ENCODE results near the gene TMEM131.

DNA sequence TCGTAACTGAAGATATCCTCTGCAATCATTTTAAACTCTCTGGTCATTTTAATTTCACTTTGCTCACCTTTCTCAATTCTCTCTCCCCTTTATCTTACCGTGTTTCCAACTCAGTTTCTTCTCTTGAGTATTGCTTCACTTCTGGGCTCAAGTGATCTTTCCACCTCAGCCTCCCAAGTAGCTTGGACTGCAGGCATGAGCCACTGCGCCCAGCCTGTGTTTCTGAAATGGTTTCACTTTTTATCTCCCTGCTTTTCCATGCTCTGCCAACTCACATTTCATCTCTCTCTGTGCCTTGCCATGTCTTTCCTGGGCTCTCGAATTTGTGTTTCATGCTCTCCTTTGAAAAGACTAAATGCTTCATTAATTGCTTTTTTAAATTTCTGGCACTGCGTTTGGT is 30.5 kb upstream of the TMEM131 start:
- TF ChIP-seq, protein P1, sequence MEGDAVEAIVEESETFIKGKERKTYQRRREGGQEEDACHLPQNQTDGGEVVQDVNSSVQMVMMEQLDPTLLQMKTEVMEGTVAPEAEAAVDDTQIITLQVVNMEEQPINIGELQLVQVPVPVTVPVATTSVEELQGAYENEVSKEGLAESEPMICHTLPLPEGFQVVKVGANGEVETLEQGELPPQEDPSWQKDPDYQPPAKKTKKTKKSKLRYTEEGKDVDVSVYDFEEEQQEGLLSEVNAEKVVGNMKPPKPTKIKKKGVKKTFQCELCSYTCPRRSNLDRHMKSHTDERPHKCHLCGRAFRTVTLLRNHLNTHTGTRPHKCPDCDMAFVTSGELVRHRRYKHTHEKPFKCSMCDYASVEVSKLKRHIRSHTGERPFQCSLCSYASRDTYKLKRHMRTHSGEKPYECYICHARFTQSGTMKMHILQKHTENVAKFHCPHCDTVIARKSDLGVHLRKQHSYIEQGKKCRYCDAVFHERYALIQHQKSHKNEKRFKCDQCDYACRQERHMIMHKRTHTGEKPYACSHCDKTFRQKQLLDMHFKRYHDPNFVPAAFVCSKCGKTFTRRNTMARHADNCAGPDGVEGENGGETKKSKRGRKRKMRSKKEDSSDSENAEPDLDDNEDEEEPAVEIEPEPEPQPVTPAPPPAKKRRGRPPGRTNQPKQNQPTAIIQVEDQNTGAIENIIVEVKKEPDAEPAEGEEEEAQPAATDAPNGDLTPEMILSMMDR (IDR thresholded peaks at IDR 0.05): no peak
- TF ChIP-seq NR2C2 (CRISPR knock-in tag; IDR thresholded peaks at IDR 0.05): no peak
- TF ChIP-seq, protein P2, sequence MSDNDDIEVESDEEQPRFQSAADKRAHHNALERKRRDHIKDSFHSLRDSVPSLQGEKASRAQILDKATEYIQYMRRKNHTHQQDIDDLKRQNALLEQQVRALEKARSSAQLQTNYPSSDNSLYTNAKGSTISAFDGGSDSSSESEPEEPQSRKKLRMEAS (CRISPR knock-in tag; IDR thresholded peaks at IDR 0.05): no peak

Data from WTC11 (cell line).